HepG2 (cell line): ENCODE results near the gene MLN. TPM values are rescaled to one million over a fixed set of nuclear protein-coding genes. Genes with fewer than 3 reads are reported as not detected.
A peak's percentile ranks its signal among the peaks of the same experiment; 100 is the strongest.

Experiments used
- AGO2 ChIP-seq: fragments of 200-400 bp; formaldehyde crosslinking; optimal IDR thresholded peaks from 2 replicates; pipeline ENCODE3; 2017; ENCODE audit warnings: mild to moderate bottlenecking, low read depth, low read length, moderate library complexity
- CCDC6 ChIP-seq: sonication (generic); formaldehyde crosslinking; IDR thresholded peaks from 2 replicates; pipeline ENCODE4 v1.8.1; 2022; ENCODE audit warnings: mild to moderate bottlenecking, missing genetic modification reagents, moderate library complexity
- EEA1 ChIP-seq: sonication (generic); formaldehyde crosslinking; IDR thresholded peaks from 2 replicates; pipeline ENCODE4 v1.5.1; 2020; ENCODE audit warnings: mild to moderate bottlenecking, missing genetic modification reagents, borderline replicate concordance
- GABPA ChIP-seq, 2 experiments: IDR thresholded peaks; 2 replicates each; pipeline ENCODE4 v1.6.1; 2011 to 2016; ENCODE audit warnings: low read depth in 2 of 2, low read length in 1 of 2, missing biosample characterization in 1 of 2, missing genetic modification characterization in 1 of 2
- NCOA1 ChIP-seq: sonication (generic); formaldehyde crosslinking; IDR thresholded peaks from 2 replicates; pipeline ENCODE4 v1.9.0; 2021; ENCODE audit warnings: missing genetic modification reagents
- PITX1 ChIP-seq: sonication (generic); formaldehyde crosslinking; IDR thresholded peaks from 2 replicates; pipeline ENCODE4 v1.5.1; 2020; ENCODE audit warnings: mild to moderate bottlenecking, missing genetic modification reagents
- PPARG ChIP-seq: conservative IDR thresholded peaks from 2 replicates; pipeline ENCODE4 v1.6.1; 2016; ENCODE audit warnings: missing biosample characterization, missing genetic modification reagents
- SMAD3 ChIP-seq: sonication (generic); formaldehyde crosslinking; IDR thresholded peaks from 2 replicates; pipeline ENCODE4 v1.4.0; 2020; ENCODE audit warnings: missing genetic modification reagents
- U2AF1 ChIP-seq: fragments of 200-400 bp; formaldehyde crosslinking; optimal IDR thresholded peaks from 2 replicates; pipeline ENCODE3; 2017; ENCODE audit warnings: mild to moderate bottlenecking, low read depth, low read length
- ZFX ChIP-seq: sonication (generic); formaldehyde crosslinking; IDR thresholded peaks from 2 replicates; pipeline ENCODE4 v1.4.0; 2020; ENCODE audit warnings: mild to moderate bottlenecking, low read depth, missing genetic modification reagents, moderate library complexity
- ZNF136 ChIP-seq: sonication (generic); formaldehyde crosslinking; IDR thresholded peaks from 2 replicates; pipeline ENCODE4 v1.8.1; 2022; ENCODE audit warnings: low read depth, mild to moderate bottlenecking, moderate library complexity, missing genetic modification reagents
- ZNF354B ChIP-seq: sonication (generic); formaldehyde crosslinking; IDR thresholded peaks from 2 replicates; pipeline ENCODE4 v1.8.0; 2022; ENCODE audit warnings: mild to moderate bottlenecking, missing genetic modification reagents
- ZNF432 ChIP-seq: sonication (generic); formaldehyde crosslinking; IDR thresholded peaks from 2 replicates; pipeline ENCODE4 v1.5.0; 2020; ENCODE audit warnings: missing genetic modification reagents, mild to moderate bottlenecking, borderline replicate concordance
- ZNF768 ChIP-seq: sonication (generic); formaldehyde crosslinking; IDR thresholded peaks from 2 replicates; pipeline ENCODE4 v1.4.0; 2020; ENCODE audit warnings: missing genetic modification reagents
- ZNF800 ChIP-seq: sonication (generic); formaldehyde crosslinking; IDR thresholded peaks from 2 replicates; pipeline ENCODE4 v1.4.0; 2020; ENCODE audit warnings: missing genetic modification reagents
- polyA plus RNA-seq, 8 experiments: library from polyadenylated mRNA; depleted of rRNA in 3 of 8; stranded (reverse) in 7 of 8; unstranded in 1 of 8; fragments of >200 nt; fragmentation: Illumina TruSeq in 4 of 8; extraction: Trizol in 4 of 8; gene quantifications; 2 replicates each; pipeline versions ENCODE4 v1.2.1 to v1.2.3, GENCODE V29; 2011 to 2016; ENCODE audit warnings: low read depth in 4 of 8, missing spikeins in 1 of 8, mixed read lengths in 1 of 8; ENCODE audit not compliant: insufficient read depth in 1 of 8
- total RNA-seq, 5 experiments: library from RNA; depleted of rRNA; stranded (reverse); fragments of >200 nt; fragmentation: Illumina TruSeq; extraction: Trizol; gene quantifications; 2 replicates each; pipeline ENCODE4 v1.2.3, GENCODE V29; 2016; ENCODE audit warnings: low read depth in 1 of 5
- TF ChIP-seq, protein P1 (sequence below): sonication (generic); formaldehyde crosslinking; IDR thresholded peaks from 2 replicates; pipeline ENCODE4 v1.4.0; 2020; ENCODE audit warnings: missing genetic modification reagents
- TF ChIP-seq, protein P2 (sequence below): sonication (generic); formaldehyde crosslinking; IDR thresholded peaks from 2 replicates; pipeline ENCODE4 v1.5.1; 2020; ENCODE audit warnings: missing genetic modification reagents, mild to moderate bottlenecking, borderline replicate concordance
- TF ChIP-seq, protein P3 (sequence below): IDR thresholded peaks from 2 replicates; pipeline ENCODE4 v1.6.1; 2016; ENCODE audit warnings: mild to moderate bottlenecking
- TF ChIP-seq, protein P4 (sequence below): sonication (generic); formaldehyde crosslinking; IDR thresholded peaks from 2 replicates; pipeline ENCODE4 v1.4.0; 2020; ENCODE audit warnings: missing genetic modification reagents

Gene MLN
- total and polyA plus RNA-seq, 2 of the 13 experiments (the other 11 are each of a cell fraction or from before 2014, with no cell fraction given): not detected

- peak; percentile 84; the same call in 1 of the 2 replicates for TF ChIP-seq ZNF136 (CRISPR knock-in tag)
- no peak for TF ChIP-seq U2AF1
- TF ChIP-seq, protein P1, sequence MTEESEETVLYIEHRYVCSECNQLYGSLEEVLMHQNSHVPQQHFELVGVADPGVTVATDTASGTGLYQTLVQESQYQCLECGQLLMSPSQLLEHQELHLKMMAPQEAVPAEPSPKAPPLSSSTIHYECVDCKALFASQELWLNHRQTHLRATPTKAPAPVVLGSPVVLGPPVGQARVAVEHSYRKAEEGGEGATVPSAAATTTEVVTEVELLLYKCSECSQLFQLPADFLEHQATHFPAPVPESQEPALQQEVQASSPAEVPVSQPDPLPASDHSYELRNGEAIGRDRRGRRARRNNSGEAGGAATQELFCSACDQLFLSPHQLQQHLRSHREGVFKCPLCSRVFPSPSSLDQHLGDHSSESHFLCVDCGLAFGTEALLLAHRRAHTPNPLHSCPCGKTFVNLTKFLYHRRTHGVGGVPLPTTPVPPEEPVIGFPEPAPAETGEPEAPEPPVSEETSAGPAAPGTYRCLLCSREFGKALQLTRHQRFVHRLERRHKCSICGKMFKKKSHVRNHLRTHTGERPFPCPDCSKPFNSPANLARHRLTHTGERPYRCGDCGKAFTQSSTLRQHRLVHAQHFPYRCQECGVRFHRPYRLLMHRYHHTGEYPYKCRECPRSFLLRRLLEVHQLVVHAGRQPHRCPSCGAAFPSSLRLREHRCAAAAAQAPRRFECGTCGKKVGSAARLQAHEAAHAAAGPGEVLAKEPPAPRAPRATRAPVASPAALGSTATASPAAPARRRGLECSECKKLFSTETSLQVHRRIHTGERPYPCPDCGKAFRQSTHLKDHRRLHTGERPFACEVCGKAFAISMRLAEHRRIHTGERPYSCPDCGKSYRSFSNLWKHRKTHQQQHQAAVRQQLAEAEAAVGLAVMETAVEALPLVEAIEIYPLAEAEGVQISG: peak; percentile 85
- no peak for TF ChIP-seq ZNF768 (CRISPR knock-in tag)
- TF ChIP-seq GABPA (IDR thresholded peaks at IDR 0.05; ENCODE audit: low read depth, low read length): no peak
- no peak; the same call in 1 of the 2 replicates for TF ChIP-seq GABPA (CRISPR knock-in tag; IDR thresholded peaks at IDR 0.05; ENCODE audit: low read depth)
- no peak for TF ChIP-seq ZNF432 (CRISPR knock-in tag)
- TF ChIP-seq ZNF800 (CRISPR knock-in tag): peak; percentile 77; the same call in 1 of the 2 replicates
- TF ChIP-seq, protein P2, sequence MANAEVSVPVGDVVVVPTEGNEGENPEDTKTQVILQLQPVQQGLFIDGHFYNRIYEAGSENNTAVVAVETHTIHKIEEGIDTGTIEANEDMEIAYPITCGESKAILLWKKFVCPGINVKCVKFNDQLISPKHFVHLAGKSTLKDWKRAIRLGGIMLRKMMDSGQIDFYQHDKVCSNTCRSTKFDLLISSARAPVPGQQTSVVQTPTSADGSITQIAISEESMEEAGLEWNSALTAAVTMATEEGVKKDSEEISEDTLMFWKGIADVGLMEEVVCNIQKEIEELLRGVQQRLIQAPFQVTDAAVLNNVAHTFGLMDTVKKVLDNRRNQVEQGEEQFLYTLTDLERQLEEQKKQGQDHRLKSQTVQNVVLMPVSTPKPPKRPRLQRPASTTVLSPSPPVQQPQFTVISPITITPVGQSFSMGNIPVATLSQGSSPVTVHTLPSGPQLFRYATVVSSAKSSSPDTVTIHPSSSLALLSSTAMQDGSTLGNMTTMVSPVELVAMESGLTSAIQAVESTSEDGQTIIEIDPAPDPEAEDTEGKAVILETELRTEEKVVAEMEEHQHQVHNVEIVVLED (CRISPR knock-in tag): peak; percentile 65; the same call in 1 of the 2 replicates
- TF ChIP-seq PPARG (CRISPR knock-in tag): peak; percentile 59
- TF ChIP-seq ZFX (CRISPR knock-in tag): peak; percentile 87
- no peak for TF ChIP-seq AGO2
- peak; percentile 80; the same call in 1 of the 2 replicates for TF ChIP-seq SMAD3
- peak; percentile 96 for TF ChIP-seq CCDC6
- TF ChIP-seq ZNF354B (CRISPR knock-in tag): no peak
- peak; percentile 97 for TF ChIP-seq PITX1 (CRISPR knock-in tag)
- TF ChIP-seq, protein P3, sequence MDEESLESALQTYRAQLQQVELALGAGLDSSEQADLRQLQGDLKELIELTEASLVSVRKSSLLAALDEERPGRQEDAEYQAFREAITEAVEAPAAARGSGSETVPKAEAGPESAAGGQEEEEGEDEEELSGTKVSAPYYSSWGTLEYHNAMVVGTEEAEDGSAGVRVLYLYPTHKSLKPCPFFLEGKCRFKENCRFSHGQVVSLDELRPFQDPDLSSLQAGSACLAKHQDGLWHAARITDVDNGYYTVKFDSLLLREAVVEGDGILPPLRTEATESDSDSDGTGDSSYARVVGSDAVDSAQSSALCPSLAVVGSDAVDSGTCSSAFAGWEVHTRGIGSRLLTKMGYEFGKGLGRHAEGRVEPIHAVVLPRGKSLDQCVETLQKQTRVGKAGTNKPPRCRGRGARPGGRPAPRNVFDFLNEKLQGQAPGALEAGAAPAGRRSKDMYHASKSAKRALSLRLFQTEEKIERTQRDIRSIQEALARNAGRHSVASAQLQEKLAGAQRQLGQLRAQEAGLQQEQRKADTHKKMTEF: peak; percentile 65; the same call in 1 of the 2 replicates
- TF ChIP-seq EEA1 (CRISPR knock-in tag): no peak
- TF ChIP-seq NCOA1: peak; percentile 84
- TF ChIP-seq, protein P4, sequence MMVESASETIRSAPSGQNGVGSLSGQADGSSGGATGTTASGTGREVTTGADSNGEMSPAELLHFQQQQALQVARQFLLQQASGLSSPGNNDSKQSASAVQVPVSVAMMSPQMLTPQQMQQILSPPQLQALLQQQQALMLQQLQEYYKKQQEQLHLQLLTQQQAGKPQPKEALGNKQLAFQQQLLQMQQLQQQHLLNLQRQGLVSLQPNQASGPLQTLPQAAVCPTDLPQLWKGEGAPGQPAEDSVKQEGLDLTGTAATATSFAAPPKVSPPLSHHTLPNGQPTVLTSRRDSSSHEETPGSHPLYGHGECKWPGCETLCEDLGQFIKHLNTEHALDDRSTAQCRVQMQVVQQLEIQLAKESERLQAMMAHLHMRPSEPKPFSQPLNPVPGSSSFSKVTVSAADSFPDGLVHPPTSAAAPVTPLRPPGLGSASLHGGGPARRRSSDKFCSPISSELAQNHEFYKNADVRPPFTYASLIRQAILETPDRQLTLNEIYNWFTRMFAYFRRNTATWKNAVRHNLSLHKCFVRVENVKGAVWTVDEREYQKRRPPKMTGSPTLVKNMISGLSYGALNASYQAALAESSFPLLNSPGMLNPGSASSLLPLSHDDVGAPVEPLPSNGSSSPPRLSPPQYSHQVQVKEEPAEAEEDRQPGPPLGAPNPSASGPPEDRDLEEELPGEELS: peak; percentile 62
Observed at GRCh38 chr6:33761922-33762629, 41.7 kb downstream of the MLN start (continued).
